ENCODE data around the gene SKI. TPM values are rescaled to one million over a fixed set of nuclear protein-coding genes. Genes with fewer than 3 reads are reported as not detected.

Gene SKI
- total RNA-seq, 4 donors from 2014 or later = 24.4 to 52.4 (median 32.2) TPM

- TF ChIP-seq EP300 (IDR thresholded peaks at IDR 0.05; ENCODE audit: low read depth) (no peak), CTCF (IDR thresholded peaks at IDR 0.05) (no peak), POLR2AphosphoS5 (IDR thresholded peaks at IDR 0.05) (no peak)
- DNase-seq = peak; percentile 14
- Histone ChIP-seq H3K36me3 (no peaks in the 10 kb centered on the region), H3K27ac (peak overlapping the region; percentile 83 to 87 (median 84)), H3K27me3 (no peaks in the 10 kb centered on the region), H3K4me1 (peaks cover 37 to 61% (median 48%) of the 10 kb centered on the region in 4 donors), H3K9me3 (no peaks in the 10 kb centered on the region), H3K4me3 (peak overlapping the region in 3 of 4 donors; percentile 18 to 50 (median 37))
- in situ Hi-C loops (cut with MboI; ENCODE audit: low pct_ligation_motif_present in 1 of 4, low pct_unique_long_range_greater_than_20kb in 1 of 4, low sequenced_read_pairs in 3 of 4) = loop anchor here in 3 of 4 donors (10.0 to 25.0 kb wide), 2 partner anchors 108 to 171 kb away; no protein-coding TSS in a partner anchor
- 78% methylated on average over 23 of the region's 25 CpGs; no CpG with 5 or more reads in 1 of the 2 donors for WGBS, 2 donors (ENCODE audit: low coverage in 1 of 2)
- intact Hi-C loops (cut with DNase I; ENCODE audit: low total_unique reads) = no loop called here
These were observed 24.3 kb upstream of the SKI start for GRCh38 chr1:2203671-2204414.

- Histone ChIP-seq H3K27me3 (no peaks in the 10 kb centered on the region), H3K9me3 (no peaks in the 10 kb centered on the region), H3K36me3 (no peaks in the 10 kb centered on the region), H3K4me1 (peaks cover 32 to 63% (median 47%) of the 10 kb centered on the region in 4 donors), H3K27ac (peak overlapping the region; percentile 83 to 87 (median 84)), H3K4me3 (peak overlapping the region; percentile 18 to 50 (median 40))
- intact Hi-C loops (cut with DNase I; ENCODE audit: low total_unique reads) = no loop called here
- TF ChIP-seq POLR2A (IDR thresholded peaks at IDR 0.05) (peak; percentile 38), POLR2AphosphoS5 (IDR thresholded peaks at IDR 0.05) (peak in 2 of 3 donors; percentile 18 to 30), EP300 (IDR thresholded peaks at IDR 0.05; ENCODE audit: low read depth) (no peak), CTCF (IDR thresholded peaks at IDR 0.05) (no peak)
- 6% methylated on average over 25 of the region's 60 CpGs; no CpG with 5 or more reads in 1 of the 2 donors for WGBS, 2 donors (ENCODE audit: low coverage in 1 of 2)
- in situ Hi-C loops (cut with MboI; ENCODE audit: low pct_ligation_motif_present in 1 of 4, low pct_unique_long_range_greater_than_20kb in 1 of 4, low sequenced_read_pairs in 3 of 4) = loop anchor here in 3 of 4 donors (10.0 to 25.0 kb wide), 2 partner anchors 108 to 170 kb away; no protein-coding TSS in a partner anchor
- DNase-seq = peak; percentile 57
These were observed 23.5 kb upstream of the SKI start for GRCh38 chr1:2204415-2205190.

- peak; percentile 98 for DNase-seq
- intact Hi-C loops (cut with DNase I; ENCODE audit: low total_unique reads) = no loop called here
- H3K9me3 ChIP-seq = no peaks in the 10 kb centered on the region
- in situ Hi-C loops (cut with MboI; ENCODE audit: low pct_ligation_motif_present in 1 of 4, low pct_unique_long_range_greater_than_20kb in 1 of 4, low sequenced_read_pairs in 3 of 4) = loop anchor here in 3 of 4 donors (10.0 to 25.0 kb wide), 2 partner anchors 107 to 169 kb away; no protein-coding TSS in a partner anchor
- peaks cover 27 to 56% (median 41%) of the 10 kb centered on the region in 4 donors for H3K4me1 ChIP-seq
- H3K4me3 ChIP-seq = peak overlapping the region; percentile 42 to 59 (median 51)
- H3K27ac ChIP-seq = peak overlapping the region; percentile 76 to 92 (median 90)
- TF ChIP-seq POLR2A (IDR thresholded peaks at IDR 0.05) = peak; percentile 51
- no peak for TF ChIP-seq EP300 (IDR thresholded peaks at IDR 0.05; ENCODE audit: low read depth)
- peak in 3 of 5 experiments; percentile 13 to 40 (median 25) for TF ChIP-seq CTCF (IDR thresholded peaks at IDR 0.05)
- TF ChIP-seq POLR2AphosphoS5 (IDR thresholded peaks at IDR 0.05) = peak; percentile 48 to 71 (median 70)
- no peaks in the 10 kb centered on the region for H3K36me3 ChIP-seq
- H3K27me3 ChIP-seq = no peaks in the 10 kb centered on the region
- 26% methylated on average over 16 of the region's 84 CpGs; no CpG with 5 or more reads in 1 of the 2 donors for WGBS, 2 donors (ENCODE audit: low coverage in 1 of 2)
These were observed 22.7 kb upstream of the SKI start for GRCh38 chr1:2205191-2205952.

Measured in transverse colon (tissue), 4 donors.